Body of pancreas (tissue), 4 donors: ENCODE results near the gene SP140. TPM values are rescaled to one million over a fixed set of nuclear protein-coding genes. Genes with fewer than 3 reads are reported as not detected.

Experiments used
- ATAC-seq: fragments of 150-250 bp; one replicate; pipeline ENCODE4 v1.9.1; 2016
- DNase-seq, 4 donors: peaks; one replicate each; pipeline ENCODE4 v3.0.0-alpha.2; 2019
- H3K27ac ChIP-seq, 4 donors: fragments of 200-600 bp; sonication (generic); 1 replicate in 3 of 4; 2 replicates in 1 of 4; pipeline versions ENCODE4 v1.5.1 to v1.6.1; 2016 to 2019; ENCODE audit warnings: mild to moderate bottlenecking in 1 of 4, mixed read lengths in 1 of 4, moderate library complexity in 1 of 4
- H3K27me3 ChIP-seq, 2 donors: fragments of 200-600 bp; sonication (generic); one replicate each; pipeline ENCODE4 v1.6.0; 2016; ENCODE audit warnings: mild to moderate bottlenecking in 1 of 2
- H3K36me3 ChIP-seq, 2 donors: fragments of 200-600 bp; sonication (generic); replicated peaks in 1 of 2; 2 replicates each; pipeline ENCODE4 v1.5.1; 2016; ENCODE audit warnings: low read depth in 2 of 2; ENCODE audit not compliant: insufficient read depth in 1 of 2
- H3K4me1 ChIP-seq: fragments of 200-600 bp; sonication (generic); one replicate; pipeline ENCODE4 v1.6.0; 2016
- H3K4me3 ChIP-seq, 2 donors: fragments of 200-600 bp; sonication (generic); 1 replicate in 1 of 2; 2 replicates in 1 of 2; pipeline ENCODE4 v1.5.1; 2016 to 2019
- H3K9me3 ChIP-seq, 3 donors: fragments of 200-600 bp; sonication (generic); 1 replicate in 2 of 3; 2 replicates in 1 of 3; pipeline ENCODE4 v1.5.1; 2016
- CTCF ChIP-seq, 7 experiments: fragments of 450-650 bp in 4 of 7; fragments of 200-600 bp in 3 of 7; sonication (generic) in 3 of 7; IDR thresholded peaks; one replicate each; pipeline ENCODE4 v1.5.1; 2016 to 2019; ENCODE audit warnings: antibody characterized with exemption in 7 of 7
- POLR2A ChIP-seq, 3 donors: fragments of 450-650 bp; IDR thresholded peaks; one replicate each; pipeline ENCODE4 v1.6.1; 2016; ENCODE audit warnings: antibody characterized with exemption in 3 of 3, mild to moderate bottlenecking in 2 of 3
- WGBS, 2 donors: methylation state at CpG; one replicate each; pipeline ENCODE4 v1.1.5; 2017; 5-methylcytosine and 5-hydroxymethylcytosine counted together
- intact Hi-C: fragments of 100-400 bp; cut with DNase I; formaldehyde crosslinking; loops from one replicate; pipeline ENCODE4 v1.15.1; 2023
- total RNA-seq, 2 donors: library from RNA; depleted of rRNA; stranded (reverse); fragments of >200 nt; gene quantifications; one replicate each; pipeline ENCODE4 v1.1.0, GENCODE V29; 2016

Gene SP140
- total RNA-seq, 2 donors from 2014 or later = 0.33 to 0.52 TPM

- no peak for DNase-seq
- intact Hi-C loops = no loop called here
- H3K4me3 ChIP-seq = no peak overlapping the region
- no peak for ATAC-seq
- H3K4me1 ChIP-seq = no peaks in the 10 kb centered on the region
- no peaks in the 10 kb centered on the region for H3K27me3 ChIP-seq
- TF ChIP-seq CTCF (IDR thresholded peaks at IDR 0.05) (no peak), POLR2A (IDR thresholded peaks at IDR 0.05) (no peak)
- WGBS, 2 donors = 94 to 95% methylated on average over 2 of the region's 2 CpGs
- H3K36me3 ChIP-seq = peaks cover 6 to 7% of the 10 kb centered on the region in 2 donors
- H3K9me3 ChIP-seq = no peaks in the 10 kb centered on the region
- no peak overlapping the region for H3K27ac ChIP-seq
Observed at GRCh38 chr2:230181195-230181594, 44.3 kb upstream of the SP140 start.

GRCh38 chr2:230184727-230185578 lies 40.6 kb upstream of the SP140 start:
- Histone ChIP-seq H3K9me3 (no peaks in the 10 kb centered on the region), H3K27ac (no peak overlapping the region), H3K4me3 (no peak overlapping the region), H3K36me3 (no peaks in the 10 kb centered on the region), H3K4me1 (no peaks in the 10 kb centered on the region), H3K27me3 (no peaks in the 10 kb centered on the region)
- no peak for DNase-seq
- no peak for ATAC-seq
- TF ChIP-seq POLR2A (IDR thresholded peaks at IDR 0.05) = no peak
- 70 to 73% methylated on average over 10 of the region's 10 CpGs for WGBS, 2 donors
- intact Hi-C loops = no loop called here

GRCh38 chr2:230202430-230203109 lies 23.0 kb upstream of the SP140 start:
- Histone ChIP-seq H3K4me1 (no peaks in the 10 kb centered on the region), H3K27me3 (no peaks in the 10 kb centered on the region), H3K4me3 (no peak overlapping the region), H3K9me3 (no peaks in the 10 kb centered on the region), H3K36me3 (peaks cover 0 to 6% of the 10 kb centered on the region in 2 donors), H3K27ac (no peak overlapping the region)
- DNase-seq = no peak
- WGBS, 2 donors = 77 to 90% methylated on average over 10 of the region's 10 CpGs
- intact Hi-C loops = no loop called here
- no peak for TF ChIP-seq POLR2A (IDR thresholded peaks at IDR 0.05)
- peak; percentile 12 for ATAC-seq

- peaks cover 0 to 5% of the 10 kb centered on the region in 2 donors for H3K36me3 ChIP-seq
- TF ChIP-seq CTCF (IDR thresholded peaks at IDR 0.05) (no peak), POLR2A (IDR thresholded peaks at IDR 0.05) (no peak)
- 92 to 93% methylated on average over 15 of the region's 15 CpGs for WGBS, 2 donors
- H3K4me1 ChIP-seq = no peaks in the 10 kb centered on the region
- no peak for ATAC-seq
- intact Hi-C loops = no loop called here
- H3K27me3 ChIP-seq = no peaks in the 10 kb centered on the region
- no peaks in the 10 kb centered on the region for H3K9me3 ChIP-seq
- no peak for DNase-seq
- H3K4me3 ChIP-seq = no peak overlapping the region
- no peak overlapping the region for H3K27ac ChIP-seq
Observed at GRCh38 chr2:230203110-230203676, 22.3 kb upstream of the SP140 start.

- intact Hi-C loops = no loop called here
- ATAC-seq (no peak), DNase-seq (no peak)
- Histone ChIP-seq H3K27ac (no peak overlapping the region), H3K27me3 (no peaks in the 10 kb centered on the region), H3K4me1 (no peaks in the 10 kb centered on the region), H3K4me3 (no peak overlapping the region), H3K9me3 (no peaks in the 10 kb centered on the region), H3K36me3 (peaks cover 0 to 7% of the 10 kb centered on the region in 2 donors)
- TF ChIP-seq POLR2A (IDR thresholded peaks at IDR 0.05) (no peak), CTCF (IDR thresholded peaks at IDR 0.05) (no peak)
- 57 to 80% methylated on average over 1 of the region's 1 CpG for WGBS, 2 donors
Observed at GRCh38 chr2:230205034-230205433, 20.5 kb upstream of the SP140 start.
